CD4-positive, alpha-beta T cell treated with Interferon alpha-2 for 1 hour (primary cell): ENCODE results near the gene SUCLG2.
A peak's percentile ranks its signal among the peaks of the same experiment; 100 is the strongest.
"Not testable (repeated sequence)": the region's sequence is repeated elsewhere in the genome, so short reads cannot be mapped to it uniquely, and the experiment has no call there.

Source experiments
- DNase-seq, 2 donors: peaks; one replicate each; pipeline ENCODE4 v3.0.0-alpha.2; 2020 to 2022

The SUCLG2 gene

GRCh38 chr3:67605377-67605776 is 49.0 kb downstream of the SUCLG2 start:
- no peak for DNase-seq

- DNase-seq: no peak
Observed at GRCh38 chr3:67602816-67603215, 51.6 kb downstream of the SUCLG2 start.

GRCh38 chr3:67601919-67602608 is 52.3 kb downstream of the SUCLG2 start:
- peak; percentile 9 to 37 for DNase-seq

- no peak for DNase-seq
Observed at GRCh38 chr3:67601385-67601784, 53.0 kb downstream of the SUCLG2 start.

GRCh38 chr3:67599821-67600220 is 54.6 kb downstream of the SUCLG2 start:
- DNase-seq: no peak

DNA sequence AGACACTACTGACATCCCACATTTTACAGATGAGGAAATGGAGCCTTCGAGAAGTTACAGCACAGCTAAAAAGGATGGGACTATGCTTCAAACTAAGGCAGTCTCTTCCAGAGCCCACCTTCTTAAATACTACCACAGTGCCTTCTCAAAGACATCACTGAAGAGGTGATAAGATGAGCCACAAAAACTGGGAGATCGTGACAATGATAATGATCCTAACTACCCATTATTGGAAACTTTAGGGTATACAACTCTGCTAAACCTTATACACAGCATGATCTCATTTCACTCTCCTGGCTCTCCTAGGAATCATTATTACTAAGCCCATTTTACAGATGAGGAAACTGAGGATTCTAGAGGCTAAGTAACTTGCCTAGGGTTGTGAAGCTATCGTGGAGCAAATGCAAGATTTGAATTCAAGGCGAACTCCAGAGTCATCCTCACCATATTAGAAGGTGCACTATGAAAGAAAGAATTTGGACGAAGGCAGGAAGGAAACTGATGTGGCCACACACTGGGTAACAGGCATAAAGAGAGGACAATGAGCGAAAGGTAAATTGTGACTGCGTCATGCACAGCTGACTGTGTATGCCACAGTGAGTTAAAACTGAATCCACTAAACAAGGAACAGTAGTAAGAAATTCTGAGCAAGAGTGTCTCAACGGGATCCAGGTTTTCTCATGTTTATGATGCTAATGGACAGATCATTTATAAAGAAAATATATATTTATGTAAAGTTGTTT is 55.4 kb downstream of the SUCLG2 start:
- DNase-seq: no peak

- no peak for DNase-seq
Observed at GRCh38 chr3:67595424-67595823, 59.0 kb downstream of the SUCLG2 start.

- peak; percentile 2 to 24 for DNase-seq
Observed at GRCh38 chr3:67593761-67594234, 60.6 kb downstream of the SUCLG2 start.

DNA sequence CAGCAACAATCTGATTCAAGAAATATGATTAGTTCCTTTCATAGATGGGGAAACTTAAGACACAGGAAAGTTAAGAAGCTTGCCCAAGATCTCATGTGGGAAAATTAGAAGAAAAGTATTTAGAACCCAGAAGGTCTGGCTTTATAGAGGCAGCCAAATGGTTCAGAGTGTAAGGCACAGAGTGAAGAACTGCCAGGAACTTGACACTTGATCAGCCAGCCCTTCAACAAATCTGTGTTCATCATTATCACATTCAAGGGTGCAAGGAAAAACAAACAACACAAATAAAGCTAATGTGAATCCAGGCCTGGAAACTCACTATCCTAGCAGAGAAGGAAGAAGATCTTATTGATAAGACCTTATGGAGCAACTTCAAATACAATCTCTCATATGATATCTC is 62.4 kb downstream of the SUCLG2 start:
- no peak for DNase-seq

GRCh38 chr3:67587811-67588210 is 66.6 kb downstream of the SUCLG2 start:
- no peak for DNase-seq

DNA sequence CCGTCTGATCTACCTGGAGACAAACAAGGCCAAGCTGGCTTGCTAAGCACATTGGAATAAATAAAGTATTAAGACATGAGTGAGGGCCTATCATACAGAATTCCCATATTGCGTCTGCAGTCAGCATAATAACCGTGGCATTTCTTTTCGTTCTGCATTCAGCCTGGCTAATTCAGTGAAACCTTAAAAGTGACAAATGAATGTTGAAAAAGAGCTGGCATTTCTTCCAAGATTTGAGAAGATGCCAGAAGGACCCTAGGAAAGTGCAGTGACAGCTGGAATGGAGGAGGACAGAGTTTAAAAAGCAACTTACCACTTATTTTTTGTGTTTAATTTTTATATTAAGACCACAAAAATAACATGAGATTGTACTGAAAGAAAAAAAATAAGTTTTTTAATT is 67.1 kb downstream of the SUCLG2 start:
- no peak for DNase-seq

DNA sequence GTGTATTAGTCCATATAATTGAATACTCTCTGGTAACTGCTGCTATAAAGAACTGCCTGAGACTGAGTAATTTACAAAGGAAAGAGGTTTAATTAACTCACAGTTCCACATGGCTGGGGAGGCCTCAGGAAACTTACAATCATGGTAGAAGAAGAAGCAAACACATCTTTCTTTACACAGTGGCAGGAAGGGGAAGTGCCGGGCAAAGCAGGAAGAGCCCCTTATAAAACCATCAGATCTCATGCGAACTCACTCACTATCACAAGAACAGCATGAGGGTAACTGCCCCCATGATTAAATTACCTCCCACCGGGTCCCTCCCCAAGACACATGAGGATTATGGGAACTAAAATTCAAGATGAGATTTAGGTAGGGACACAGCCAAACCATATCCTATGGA is 69.8 kb downstream of the SUCLG2 start:
- DNase-seq: not testable (repeated sequence)

DNA sequence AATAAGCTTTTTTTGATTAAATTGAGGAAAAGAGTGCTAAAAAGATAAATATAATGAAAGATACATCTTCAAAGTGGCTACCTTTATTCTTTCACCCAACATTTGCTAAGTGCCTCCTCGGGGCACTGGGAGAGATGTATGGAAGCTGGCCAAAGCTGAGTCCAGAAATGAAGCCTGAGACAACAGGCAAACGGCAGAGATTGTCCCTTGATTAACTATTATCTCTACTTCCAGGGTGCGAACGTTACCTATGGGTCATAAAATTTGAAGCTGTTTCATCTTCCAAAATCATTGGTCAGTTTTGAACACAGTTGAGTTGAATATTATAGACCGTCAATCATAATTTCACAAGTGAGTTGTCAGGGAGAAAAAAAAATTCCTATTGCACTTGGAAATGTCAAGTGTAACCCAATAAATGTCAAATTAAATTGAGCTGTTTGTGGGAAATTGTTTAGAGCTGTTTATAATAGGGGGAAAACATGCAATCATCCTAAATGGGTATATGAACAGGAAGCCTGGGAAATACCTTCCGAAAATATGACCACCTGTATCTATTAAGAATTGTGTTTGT is 73.9 kb downstream of the SUCLG2 start:
- no peak for DNase-seq

- no peak for DNase-seq
Observed at GRCh38 chr3:67578416-67578815, 76.0 kb downstream of the SUCLG2 start.

GRCh38 chr3:67576441-67576840 is 78.0 kb downstream of the SUCLG2 start:
- no peak for DNase-seq

- no peak for DNase-seq
Observed at GRCh38 chr3:67569324-67569723, 85.1 kb downstream of the SUCLG2 start.

DNA sequence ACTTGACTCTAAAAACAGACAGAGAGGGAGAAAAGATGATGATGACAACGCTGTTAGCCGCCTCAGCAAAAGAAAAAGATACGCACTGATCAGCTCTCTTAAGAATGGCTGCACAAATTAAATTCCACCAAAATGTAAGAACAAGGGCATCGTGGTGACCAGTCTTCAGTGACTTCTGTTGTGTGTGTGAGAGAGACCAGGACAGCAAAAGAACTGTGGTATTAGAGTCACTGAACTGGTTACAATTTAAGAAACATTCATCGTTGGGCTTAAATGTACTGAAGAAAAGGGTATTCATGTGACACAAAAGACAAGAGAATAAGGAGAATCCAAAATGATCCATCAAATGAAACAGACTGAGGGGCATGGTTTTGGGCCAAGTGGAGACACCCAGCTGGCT is 86.5 kb downstream of the SUCLG2 start:
- no peak for DNase-seq

- no peak for DNase-seq
Observed at GRCh38 chr3:67564973-67565372, 89.4 kb downstream of the SUCLG2 start.

- no peak for DNase-seq
Observed at GRCh38 chr3:67564008-67564407, 90.4 kb downstream of the SUCLG2 start.

GRCh38 chr3:67561667-67562394 is 92.6 kb downstream of the SUCLG2 start:
- no peak for DNase-seq

DNA sequence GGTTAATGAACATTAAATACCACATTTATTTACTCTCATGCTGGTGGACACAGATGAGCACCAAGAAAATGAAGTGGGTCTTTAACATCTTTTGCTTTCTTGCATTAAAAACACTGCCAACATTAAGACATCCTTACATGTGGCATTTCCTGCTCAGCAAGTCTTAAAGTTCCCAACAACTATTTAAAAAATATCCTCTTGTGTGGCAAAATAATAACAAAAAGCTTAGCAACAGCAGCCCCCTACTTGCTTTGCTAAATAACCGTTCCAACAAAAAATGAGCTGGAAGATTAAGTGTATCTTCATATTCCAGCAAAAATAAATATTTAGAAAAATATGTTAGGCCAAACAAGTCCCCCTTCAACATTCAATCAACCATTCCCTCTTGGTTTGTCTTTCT is 93.1 kb downstream of the SUCLG2 start:
- DNase-seq: no peak

GRCh38 chr3:67559029-67559605 is 95.3 kb downstream of the SUCLG2 start:
- no peak for DNase-seq

DNA sequence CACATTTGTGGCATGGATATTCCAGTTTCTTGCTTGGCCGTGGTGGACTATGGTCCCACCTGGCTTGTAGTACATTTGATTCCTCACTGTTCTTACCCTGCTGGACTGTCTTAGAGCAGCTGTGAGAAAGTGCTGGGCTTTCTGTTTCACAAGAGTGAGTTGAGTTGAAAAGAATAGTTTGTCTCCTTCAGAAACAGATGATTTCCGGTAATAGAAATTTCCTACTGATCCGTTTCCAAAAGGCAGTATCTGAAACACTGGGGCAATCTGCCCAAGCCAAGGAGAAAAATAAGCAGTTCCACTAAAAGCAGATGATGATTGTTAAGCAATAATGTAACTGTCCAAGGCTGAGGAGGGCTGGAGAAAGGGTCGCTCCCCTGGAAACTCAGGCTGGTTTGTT is 96.0 kb downstream of the SUCLG2 start:
- no peak for DNase-seq
